Measurements from ENCODE around the gene GRM1.

GRM1 gene

GRCh38 chr6:146311079-146311478 is 282.2 kb downstream of the GRM1 start:
- no peak for DNase-seq (ENCODE audit: low read depth in 2 of 3, low spot score in 2 of 3)

- no peak for DNase-seq (ENCODE audit: low read depth in 2 of 3, low spot score in 2 of 3)
Measured at GRCh38 chr6:146312608-146313007, 283.7 kb downstream of the GRM1 start.

- no peak for DNase-seq (ENCODE audit: low read depth in 2 of 3, low spot score in 2 of 3)
Measured at GRCh38 chr6:146315381-146316174, 286.7 kb downstream of the GRM1 start.

GRCh38 chr6:146316175-146316495 is 287.3 kb downstream of the GRM1 start:
- no peak for DNase-seq (ENCODE audit: low read depth in 2 of 3, low spot score in 2 of 3)

GRCh38 chr6:146331013-146331412 is 302.2 kb downstream of the GRM1 start:
- DNase-seq (ENCODE audit: low read depth in 2 of 3, low spot score in 2 of 3), result no peak

GRCh38 chr6:146335336-146335735 is 306.5 kb downstream of the GRM1 start:
- no peak for DNase-seq (ENCODE audit: low read depth in 2 of 3, low spot score in 2 of 3)

GRCh38 chr6:146336191-146336590 is 307.3 kb downstream of the GRM1 start:
- DNase-seq (ENCODE audit: low read depth in 2 of 3, low spot score in 2 of 3), result no peak

GRCh38 chr6:146337376-146337775 is 308.5 kb downstream of the GRM1 start:
- no peak for DNase-seq (ENCODE audit: low read depth in 2 of 3, low spot score in 2 of 3)

GRCh38 chr6:146339716-146340115 is 310.9 kb downstream of the GRM1 start:
- DNase-seq (ENCODE audit: low read depth in 2 of 3, low spot score in 2 of 3), result no peak

GRCh38 chr6:146341493-146342230 is 312.8 kb downstream of the GRM1 start:
- no peak for DNase-seq (ENCODE audit: low read depth in 2 of 3, low spot score in 2 of 3)

GRCh38 chr6:146345598-146345997 is 316.7 kb downstream of the GRM1 start:
- DNase-seq (ENCODE audit: low read depth in 2 of 3, low spot score in 2 of 3), result no peak

GRCh38 chr6:146347090-146347489 is 318.2 kb downstream of the GRM1 start:
- DNase-seq (ENCODE audit: low read depth in 2 of 3, low spot score in 2 of 3), result no peak

- no peak for DNase-seq (ENCODE audit: low read depth in 2 of 3, low spot score in 2 of 3)
Measured at GRCh38 chr6:146347690-146348089, 318.8 kb downstream of the GRM1 start.

GRCh38 chr6:146351018-146351417 is 322.2 kb downstream of the GRM1 start:
- DNase-seq (ENCODE audit: low read depth in 2 of 3, low spot score in 2 of 3), result no peak

GRCh38 chr6:146352163-146352562 is 323.3 kb downstream of the GRM1 start:
- no peak for DNase-seq (ENCODE audit: low read depth in 2 of 3, low spot score in 2 of 3)

- no peak for DNase-seq (ENCODE audit: low read depth in 2 of 3, low spot score in 2 of 3)
Measured at GRCh38 chr6:146354451-146354850, 325.6 kb downstream of the GRM1 start.

GRCh38 chr6:146355521-146356100 is 326.7 kb downstream of the GRM1 start:
- no peak for DNase-seq (ENCODE audit: low read depth in 2 of 3, low spot score in 2 of 3)

GRCh38 chr6:146357578-146358430 is 328.9 kb downstream of the GRM1 start:
- DNase-seq (ENCODE audit: low read depth in 2 of 3, low spot score in 2 of 3), result no peak

- no peak for DNase-seq (ENCODE audit: low read depth in 2 of 3, low spot score in 2 of 3)
Measured at GRCh38 chr6:146358431-146359046, 329.7 kb downstream of the GRM1 start.

GRCh38 chr6:146359131-146359530 is 330.3 kb downstream of the GRM1 start:
- DNase-seq (ENCODE audit: low read depth in 2 of 3, low spot score in 2 of 3), result no peak
